Kidney epithelial cell (primary cell): ENCODE data around the gene TTLL11. TPM values are rescaled to one million over a fixed set of nuclear protein-coding genes. Genes with fewer than 3 reads are reported as not detected.

Source experiments
- DNase-seq: peaks from one replicate; pipeline ENCODE4 v3.0.0-alpha.2; 2010; ENCODE audit warnings: low read depth
- H3K27me3 ChIP-seq: 2 replicates; pipeline ENCODE4 v1.6.0; 2011; ENCODE audit warnings: low read length; ENCODE audit not compliant: control insufficient read depth, insufficient read depth
- H3K36me3 ChIP-seq: 2 replicates; pipeline ENCODE4 v1.5.1; 2011; ENCODE audit warnings: low read length; ENCODE audit not compliant: control insufficient read depth, insufficient read depth
- H3K4me3 ChIP-seq: 2 replicates; pipeline ENCODE4 v1.5.1; 2011; ENCODE audit warnings: low read depth, mild to moderate bottlenecking, control low read depth, low read length
- CTCF ChIP-seq: IDR thresholded peaks from 2 replicates; pipeline ENCODE4 v1.5.1; 2011; ENCODE audit warnings: mild to moderate bottlenecking, moderate library complexity, low read length, control low read depth, inconsistent platforms; ENCODE audit not compliant: insufficient read depth, poor library complexity, severe bottlenecking
- total RNA-seq: library from RNA; depleted of rRNA; stranded (reverse); fragments of >200 nt; gene quantifications from 2 replicates; pipeline ENCODE4 v1.2.3, GENCODE V29; 2015

The TTLL11 gene
- total RNA-seq, 1 donor from 2014 or later, result 4.2 TPM

DNA sequence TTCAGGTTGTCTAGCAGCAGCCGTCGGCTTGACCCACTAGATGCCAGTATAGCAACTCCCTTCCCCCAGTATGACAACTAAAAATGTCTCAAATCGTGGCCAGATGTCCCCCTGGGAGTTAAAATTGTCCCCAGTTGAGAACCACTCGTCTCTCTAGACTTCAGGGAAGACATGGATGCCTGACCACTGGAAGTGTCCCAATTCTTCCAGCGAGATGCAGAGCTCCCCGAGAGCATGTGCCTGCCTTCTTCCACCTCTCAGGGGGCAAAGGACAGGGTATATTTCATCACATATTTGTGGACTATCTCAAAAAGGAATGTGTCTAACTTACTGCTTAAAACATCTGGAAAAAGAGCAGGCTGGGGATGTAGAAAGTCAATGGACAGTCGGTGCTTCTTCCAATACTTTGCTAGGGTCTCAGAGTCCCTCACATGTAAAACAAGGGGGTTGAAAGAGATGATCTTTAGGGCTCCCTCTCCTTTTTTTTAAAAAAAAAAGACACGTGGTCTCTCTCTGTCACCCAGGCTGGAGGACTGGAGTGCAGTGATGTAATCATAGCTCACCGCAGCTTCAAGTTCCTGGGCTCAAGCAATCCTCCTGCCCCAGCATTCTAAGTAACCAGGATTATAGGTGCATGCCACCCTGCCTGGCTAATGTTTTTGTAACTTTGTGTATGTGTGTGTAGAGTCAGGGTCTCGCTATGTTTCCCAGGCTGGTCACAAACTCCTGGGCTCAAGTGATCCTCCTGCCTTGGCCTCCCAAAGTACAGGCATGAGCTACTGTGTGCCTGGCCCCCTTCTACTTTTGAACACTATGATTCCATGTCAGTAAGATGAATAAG lies 251.1 kb downstream of the TTLL11 start:
- Histone ChIP-seq H3K27me3 (peaks cover 7% of the 10 kb centered on the region), H3K36me3 (no peaks in the 10 kb centered on the region), H3K4me3 (no peak overlapping the region)
- peak; percentile 43 for DNase-seq
- TF ChIP-seq CTCF, result no peak

DNA sequence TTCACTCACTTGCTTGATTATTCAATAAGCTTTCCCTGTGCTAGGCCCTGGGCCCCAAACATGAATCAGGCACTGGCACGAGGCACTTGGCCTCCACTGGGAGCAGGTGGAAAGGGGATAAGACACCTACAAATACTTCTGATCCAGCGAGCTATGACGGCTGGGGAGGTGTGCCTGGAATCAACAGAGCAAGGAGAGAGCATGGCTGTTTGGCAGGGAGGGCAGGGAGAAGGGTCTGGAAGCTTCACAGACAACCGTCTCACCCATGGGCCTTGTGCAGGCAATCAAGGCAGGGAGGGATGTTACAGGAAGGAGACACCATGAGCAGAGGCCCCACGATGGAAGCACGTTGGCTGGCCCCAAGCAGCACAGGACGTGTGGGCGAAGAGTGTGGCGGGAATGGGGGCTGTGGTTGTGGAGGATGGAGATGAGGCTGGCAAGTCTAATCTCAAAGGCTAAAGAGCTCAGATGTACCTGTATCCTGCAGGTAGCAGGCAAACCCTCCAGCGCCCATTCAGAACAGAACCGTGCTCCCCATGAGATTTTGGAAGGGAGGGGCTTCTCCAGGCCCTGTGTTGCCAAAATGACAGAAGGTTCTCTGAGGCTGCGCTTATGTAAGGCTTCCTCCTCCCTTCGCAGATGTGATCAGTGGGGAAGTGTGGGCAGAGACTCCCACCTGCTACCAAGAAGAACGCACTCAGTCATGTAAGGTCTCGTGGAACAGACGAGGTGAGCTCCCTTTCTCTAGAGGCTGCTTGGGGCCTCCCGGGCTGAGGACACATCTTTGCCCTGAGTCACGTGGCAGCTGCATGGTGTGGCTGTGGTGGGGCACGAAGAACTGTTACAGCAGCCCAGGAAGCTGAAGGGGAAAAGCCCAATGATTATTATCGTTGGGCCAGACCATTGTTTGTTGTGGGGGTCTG lies 252.0 kb downstream of the TTLL11 start:
- peak; percentile 10 for DNase-seq
- TF ChIP-seq CTCF, result no peak
- Histone ChIP-seq H3K4me3 (no peak overlapping the region), H3K27me3 (peaks cover 7% of the 10 kb centered on the region), H3K36me3 (no peaks in the 10 kb centered on the region)

DNA sequence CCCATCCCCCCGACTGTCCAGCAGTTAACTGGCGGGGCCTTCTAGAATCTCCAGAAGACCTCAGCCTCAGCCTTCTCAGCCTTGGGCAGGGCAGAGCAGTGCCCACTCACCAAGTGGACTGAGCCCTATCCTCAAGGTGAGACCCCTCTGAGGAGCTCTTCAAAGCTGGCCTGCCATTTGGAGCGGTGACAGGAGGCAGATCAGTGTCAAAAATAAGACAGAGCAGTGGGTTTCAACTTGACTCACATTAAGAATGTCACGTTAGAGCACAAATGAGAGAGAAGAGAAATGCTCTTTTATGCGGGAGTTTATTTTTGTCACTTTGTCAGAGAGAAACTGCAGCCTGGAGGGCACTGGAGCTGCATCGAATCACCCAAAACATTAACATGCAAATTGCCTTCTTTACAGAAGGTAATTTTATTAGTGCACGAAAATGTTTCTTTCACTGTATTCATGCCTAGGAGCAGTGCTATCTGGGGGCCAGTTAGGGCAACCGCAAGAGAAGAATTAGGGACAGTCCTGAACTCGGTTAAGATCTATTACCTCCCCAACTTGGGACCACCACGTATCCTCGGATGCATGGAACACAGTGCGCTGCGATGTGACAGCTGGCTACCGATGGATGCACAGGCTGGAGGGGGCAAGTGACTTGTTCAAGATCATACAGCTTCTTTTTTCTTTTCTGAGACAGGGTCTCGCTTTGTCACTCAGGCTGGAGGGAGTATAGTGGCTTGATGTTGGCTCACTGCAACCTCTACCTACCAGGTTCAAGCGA lies 253.2 kb downstream of the TTLL11 start:
- peaks cover 7% of the 10 kb centered on the region for H3K27me3 ChIP-seq
- TF ChIP-seq CTCF, result no peak
- H3K4me3 ChIP-seq, result no peak overlapping the region
- DNase-seq, result no peak
- no peaks in the 10 kb centered on the region for H3K36me3 ChIP-seq

DNA sequence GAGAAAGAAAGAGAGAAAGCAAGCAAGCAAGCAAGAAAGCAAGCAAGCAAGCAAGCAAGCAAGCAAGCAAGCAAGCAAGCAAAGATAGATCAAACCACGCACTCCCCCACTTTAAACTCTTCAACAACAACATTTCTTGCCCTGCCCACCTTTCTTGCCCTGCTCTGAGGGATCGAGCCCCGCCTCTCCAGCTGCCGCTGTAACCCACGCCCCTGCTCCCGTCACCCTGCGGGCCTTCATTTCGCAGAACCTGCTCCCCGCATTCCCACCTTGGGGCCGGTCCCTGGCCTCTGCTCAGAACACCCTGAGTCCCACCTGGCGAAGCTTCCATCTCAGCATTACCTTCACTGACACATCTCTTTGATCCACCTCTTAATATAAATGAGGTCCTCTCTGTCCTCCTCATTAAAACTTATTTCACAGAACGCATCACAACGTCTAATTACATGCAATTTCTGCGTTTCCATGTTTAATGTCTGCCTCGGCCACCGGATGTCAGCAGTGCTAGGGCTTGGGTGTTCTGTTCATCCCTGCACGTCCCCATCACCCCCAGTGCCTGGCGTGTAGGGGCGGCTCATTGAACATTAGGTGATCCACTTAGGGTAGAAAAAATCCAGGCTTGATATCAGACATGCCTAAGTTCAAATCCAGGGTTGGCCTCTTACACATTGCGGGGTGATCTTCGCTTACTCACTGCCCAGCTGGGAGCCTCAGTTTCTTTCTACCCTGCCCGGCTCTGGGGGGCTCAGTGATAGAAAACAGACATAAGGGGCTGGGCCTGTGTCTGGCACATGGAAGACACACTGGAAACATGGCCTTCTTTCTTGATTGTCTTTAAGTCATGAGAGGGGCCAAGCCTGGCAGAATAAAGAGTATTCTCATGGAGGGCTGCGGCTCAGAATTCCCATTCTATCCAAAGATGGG lies 254.1 kb downstream of the TTLL11 start:
- Histone ChIP-seq H3K27me3 (peaks cover 7% of the 10 kb centered on the region), H3K4me3 (no peak overlapping the region), H3K36me3 (no peaks in the 10 kb centered on the region)
- TF ChIP-seq CTCF, result no peak
- no peak for DNase-seq
